DMS79 treated with DMSO at 0.1 percent for 48 hours (cell line): ENCODE results near the gene ARAP1.

Experiments
- DNase-seq: peaks from one replicate; lab custom pipeline; 2025; lab: John Stamatoyannopoulos, UW

Gene ARAP1

DNA sequence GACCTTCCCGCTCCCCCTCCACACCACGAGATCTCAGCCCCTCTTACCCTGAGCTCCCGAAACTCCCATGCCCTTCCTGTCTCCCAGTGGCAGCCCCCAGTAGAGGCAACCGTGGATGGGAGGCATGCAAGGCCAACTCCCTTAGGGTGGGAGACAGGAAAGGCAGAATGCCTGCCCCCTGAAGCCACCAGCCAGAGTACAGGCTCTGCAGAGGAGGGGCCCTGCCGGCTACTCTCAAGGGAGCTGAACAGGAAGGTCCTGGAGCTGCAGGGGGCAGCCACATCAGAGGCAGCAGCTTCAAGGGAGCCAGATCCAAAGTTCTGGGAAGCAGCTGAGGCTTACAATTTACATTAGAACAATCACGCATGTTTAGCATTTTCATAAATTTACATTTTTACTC, 116.3 kb downstream of the ARAP1 start:
- no peak for DNase-seq

DNA sequence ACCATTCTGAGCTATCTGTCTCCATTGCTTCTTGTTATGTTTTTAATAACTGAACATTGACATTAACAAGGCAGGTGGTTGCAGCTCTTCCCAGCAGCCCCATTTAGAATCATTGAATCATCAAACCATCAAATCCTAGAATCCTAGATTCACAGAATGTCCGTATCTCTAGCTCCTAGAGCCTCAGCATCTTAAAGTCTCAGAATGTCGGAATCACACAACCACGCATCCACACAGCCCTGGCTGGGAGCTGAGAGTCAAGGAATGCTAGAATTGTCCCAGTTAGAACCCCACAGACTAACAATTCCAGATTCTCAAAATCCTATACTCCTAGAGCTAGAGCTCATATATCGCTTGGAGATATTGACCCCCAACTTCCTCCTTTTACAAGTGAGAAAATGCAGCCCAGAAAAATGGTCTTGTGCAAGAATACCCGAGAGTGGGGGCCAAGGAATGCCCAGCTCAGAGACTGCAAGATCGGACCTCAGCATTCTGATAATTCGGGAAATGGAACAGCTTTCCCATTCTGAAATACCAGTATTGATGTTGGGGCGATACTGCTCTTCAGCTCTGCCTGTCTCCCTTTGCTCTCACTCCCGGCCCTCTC, 116.8 kb downstream of the ARAP1 start:
- no peak for DNase-seq
